Measurements from ENCODE around the gene ITPR2.

The ITPR2 gene

GRCh38 chr12:26358651-26359050 is 474.3 kb downstream of the ITPR2 start:
- no peaks in the 10 kb centered on the region for H3K27me3 Mint-ChIP-seq
- DNase-seq, result no peak
- no peaks in the 10 kb centered on the region for H3K4me1 Mint-ChIP-seq (ENCODE audit: low read depth)

DNA sequence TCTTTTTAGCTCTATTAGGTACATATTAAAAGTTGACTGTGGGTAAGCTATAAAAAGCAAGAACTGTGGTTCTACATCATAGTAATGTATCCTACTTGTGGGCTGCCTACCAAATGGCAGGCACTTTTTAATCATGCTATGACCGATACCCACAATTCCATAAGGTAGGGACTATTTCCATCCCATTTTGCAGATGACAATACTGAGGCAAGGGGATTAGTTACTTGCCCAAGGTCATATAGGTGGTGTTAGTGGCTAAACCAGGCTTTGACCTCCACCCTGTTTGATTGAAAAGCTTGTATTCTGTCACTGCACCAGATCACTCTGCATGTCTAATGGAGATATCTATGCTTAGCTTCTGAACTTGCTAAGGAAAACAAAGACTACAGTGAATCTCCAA is 485.7 kb downstream of the ITPR2 start:
- Mint-ChIP-seq H3K36me3 (ENCODE audit: low read depth) (peaks cover 9% of the 10 kb centered on the region), H3K27me3 (no peaks in the 10 kb centered on the region), H3K9me3 (no peaks in the 10 kb centered on the region), H3K27ac (no peak overlapping the region), H3K4me1 (ENCODE audit: low read depth) (no peaks in the 10 kb centered on the region), H3K4me3 (no peak overlapping the region)
- DNase-seq, result no peak

More at GRCh38 chr12:26358651-26359050, 474.3 kb downstream of the ITPR2 start:
- peaks cover 6% of the 10 kb centered on the region for H3K36me3 Mint-ChIP-seq (ENCODE audit: low read depth)
- H3K27ac Mint-ChIP-seq, result no peak overlapping the region
- H3K4me3 Mint-ChIP-seq, result no peak overlapping the region
- no peaks in the 10 kb centered on the region for H3K9me3 Mint-ChIP-seq

DNA sequence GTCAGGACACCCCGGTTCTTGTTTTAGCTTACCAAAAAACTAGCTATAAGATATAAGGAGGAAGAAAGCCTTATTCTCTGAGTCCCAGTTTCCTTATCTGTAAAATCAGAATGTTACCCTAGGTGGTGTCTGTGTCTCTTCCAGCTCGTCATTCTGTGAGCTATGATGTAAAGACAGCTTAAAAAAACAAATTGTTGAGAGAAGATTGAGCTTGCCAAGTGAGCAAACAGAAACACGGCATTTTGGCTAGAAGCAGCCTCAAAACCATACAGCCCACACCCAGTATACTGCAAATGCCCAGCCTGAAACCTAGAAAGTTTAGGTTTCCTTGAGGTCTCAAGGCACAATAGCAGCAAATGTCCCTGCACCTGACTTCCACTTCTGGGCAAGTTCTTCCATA is 486.3 kb downstream of the ITPR2 start:
- H3K27ac Mint-ChIP-seq, result no peak overlapping the region

GRCh38 chr12:26345471-26346003 is 487.5 kb downstream of the ITPR2 start:
- H3K27me3 Mint-ChIP-seq, result no peaks in the 10 kb centered on the region
- H3K9me3 Mint-ChIP-seq, result no peaks in the 10 kb centered on the region
- peaks cover 7% of the 10 kb centered on the region for H3K4me1 Mint-ChIP-seq (ENCODE audit: low read depth)
- DNase-seq, result no peak
- H3K27ac Mint-ChIP-seq, result no peak overlapping the region
- H3K36me3 Mint-ChIP-seq (ENCODE audit: low read depth), result peaks cover 17% of the 10 kb centered on the region
- no peak overlapping the region for H3K4me3 Mint-ChIP-seq

More for the DNA sequence above, 486.3 kb downstream of the ITPR2 start:
- DNase-seq, result no peak
- no peaks in the 10 kb centered on the region for H3K9me3 Mint-ChIP-seq
- peaks cover 9% of the 10 kb centered on the region for H3K36me3 Mint-ChIP-seq (ENCODE audit: low read depth)
- H3K4me3 Mint-ChIP-seq, result no peak overlapping the region
- H3K4me1 Mint-ChIP-seq (ENCODE audit: low read depth), result no peaks in the 10 kb centered on the region
- H3K27me3 Mint-ChIP-seq, result no peaks in the 10 kb centered on the region

- DNase-seq, result no peak
- Mint-ChIP-seq H3K27me3 (no peaks in the 10 kb centered on the region), H3K9me3 (no peaks in the 10 kb centered on the region), H3K4me3 (no peak overlapping the region), H3K27ac (no peak overlapping the region), H3K36me3 (ENCODE audit: low read depth) (peaks cover 56% of the 10 kb centered on the region), H3K4me1 (ENCODE audit: low read depth) (peaks cover 9% of the 10 kb centered on the region)
Measured at GRCh38 chr12:26341491-26341890, 491.5 kb downstream of the ITPR2 start.

DNA sequence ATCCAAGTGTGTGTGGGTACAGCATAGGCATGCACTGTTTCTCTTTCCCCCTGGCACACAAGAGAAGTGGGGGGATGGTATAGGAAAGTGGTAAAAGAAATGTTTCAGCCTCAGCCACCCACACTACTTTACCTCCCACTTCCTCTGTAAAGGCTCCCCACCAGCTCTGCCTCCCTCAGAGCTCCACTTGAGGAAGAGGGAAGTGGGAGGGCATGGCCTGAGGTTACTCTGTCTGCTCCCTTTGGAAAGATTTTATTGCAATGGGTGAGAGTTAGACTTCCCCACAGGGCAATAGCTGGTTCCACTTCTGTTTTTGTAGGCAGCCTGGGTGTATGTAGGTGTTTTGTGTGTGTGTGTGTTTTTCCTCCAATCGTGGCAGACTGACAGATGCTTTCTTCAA is 492.3 kb downstream of the ITPR2 start:
- Mint-ChIP-seq H3K36me3 (ENCODE audit: low read depth) (peaks cover 60% of the 10 kb centered on the region), H3K4me3 (no peak overlapping the region), H3K27ac (no peak overlapping the region), H3K27me3 (no peaks in the 10 kb centered on the region), H3K4me1 (ENCODE audit: low read depth) (peaks cover 9% of the 10 kb centered on the region), H3K9me3 (peaks cover 2% of the 10 kb centered on the region)
- DNase-seq, result no peak

GRCh38 chr12:26339976-26340375 is 493.0 kb downstream of the ITPR2 start:
- no peaks in the 10 kb centered on the region for H3K27me3 Mint-ChIP-seq
- peaks cover 60% of the 10 kb centered on the region for H3K36me3 Mint-ChIP-seq (ENCODE audit: low read depth)
- peaks cover 9% of the 10 kb centered on the region for H3K4me1 Mint-ChIP-seq (ENCODE audit: low read depth)
- peaks cover 4% of the 10 kb centered on the region for H3K9me3 Mint-ChIP-seq
- no peak overlapping the region for H3K27ac Mint-ChIP-seq
- H3K4me3 Mint-ChIP-seq, result no peak overlapping the region
- no peak for DNase-seq

DNA sequence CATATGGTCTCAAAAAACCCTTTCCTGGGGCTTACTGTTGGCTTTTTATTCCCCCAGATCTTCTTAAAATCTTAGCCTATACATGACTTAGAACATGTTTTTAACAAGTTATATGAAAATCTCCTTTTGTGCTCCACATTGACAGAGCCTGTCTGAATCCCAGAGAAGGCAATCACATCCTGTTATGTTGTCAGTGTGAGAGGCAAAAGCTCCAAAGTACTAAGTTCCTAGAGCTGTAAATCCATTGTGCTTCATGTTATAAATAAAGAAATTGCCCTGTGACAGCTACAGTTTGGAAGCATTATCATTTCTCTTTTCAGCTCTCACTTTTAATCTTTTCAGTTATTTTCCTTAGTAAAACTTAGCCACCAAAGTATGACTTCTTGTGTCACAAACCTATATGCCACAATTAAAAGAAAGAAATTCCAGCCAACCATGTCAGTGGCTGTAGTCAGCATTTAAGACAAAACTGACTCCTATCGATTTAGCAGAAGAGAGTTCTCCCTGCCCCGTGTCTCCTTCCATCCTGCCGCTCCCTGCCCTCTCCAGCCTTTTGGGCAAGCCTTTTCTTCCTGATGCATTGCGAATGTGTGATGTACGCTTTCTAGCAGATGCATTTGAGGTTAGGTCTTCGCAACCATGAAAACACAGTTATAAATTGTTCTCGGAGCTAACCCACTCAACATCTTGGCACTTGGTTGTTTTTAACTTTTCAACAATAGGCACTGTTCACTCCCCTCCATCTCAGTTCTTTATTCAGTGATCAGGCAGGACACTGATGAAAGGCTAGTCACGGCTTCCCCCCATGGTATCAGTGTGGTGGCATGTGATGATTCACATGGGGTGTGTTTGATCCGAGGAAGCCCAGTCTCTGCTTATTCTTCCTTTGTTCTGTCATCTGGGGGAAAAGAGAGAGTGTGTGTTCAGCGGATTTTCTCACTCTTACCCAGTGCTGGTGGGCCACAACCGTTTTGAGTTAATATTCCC is 494.1 kb downstream of the ITPR2 start:
- Mint-ChIP-seq H3K4me3 (no peak overlapping the region), H3K27me3 (no peaks in the 10 kb centered on the region), H3K36me3 (ENCODE audit: low read depth) (peaks cover 58% of the 10 kb centered on the region), H3K9me3 (peaks cover 13% of the 10 kb centered on the region), H3K4me1 (ENCODE audit: low read depth) (peaks cover 9% of the 10 kb centered on the region), H3K27ac (no peak overlapping the region)
- no peak for DNase-seq

DNA sequence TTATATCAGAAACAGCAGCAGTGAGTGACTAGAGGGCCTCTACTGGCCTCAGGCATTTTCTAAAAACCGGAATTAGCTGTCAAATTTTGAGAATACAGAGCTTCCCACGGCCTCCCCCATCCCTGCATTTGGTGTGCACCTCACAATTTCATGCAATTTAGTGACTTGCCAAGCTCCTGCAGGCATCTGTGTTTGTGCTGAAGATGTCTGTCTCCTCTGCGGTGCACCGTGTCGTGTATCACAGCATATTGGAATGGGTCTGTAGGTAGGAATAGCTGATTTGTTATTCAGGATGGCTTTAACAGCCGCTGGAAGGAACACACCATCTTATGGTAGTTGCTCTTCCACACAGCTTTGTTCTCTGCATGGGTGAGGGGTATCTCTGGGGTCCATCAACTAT is 497.3 kb downstream of the ITPR2 start:
- Mint-ChIP-seq H3K36me3 (ENCODE audit: low read depth) (peaks cover 44% of the 10 kb centered on the region), H3K4me1 (ENCODE audit: low read depth) (peaks cover 3% of the 10 kb centered on the region), H3K27me3 (no peaks in the 10 kb centered on the region), H3K4me3 (no peak overlapping the region), H3K27ac (no peak overlapping the region), H3K9me3 (peaks cover 27% of the 10 kb centered on the region)
- DNase-seq, result no peak

DNA sequence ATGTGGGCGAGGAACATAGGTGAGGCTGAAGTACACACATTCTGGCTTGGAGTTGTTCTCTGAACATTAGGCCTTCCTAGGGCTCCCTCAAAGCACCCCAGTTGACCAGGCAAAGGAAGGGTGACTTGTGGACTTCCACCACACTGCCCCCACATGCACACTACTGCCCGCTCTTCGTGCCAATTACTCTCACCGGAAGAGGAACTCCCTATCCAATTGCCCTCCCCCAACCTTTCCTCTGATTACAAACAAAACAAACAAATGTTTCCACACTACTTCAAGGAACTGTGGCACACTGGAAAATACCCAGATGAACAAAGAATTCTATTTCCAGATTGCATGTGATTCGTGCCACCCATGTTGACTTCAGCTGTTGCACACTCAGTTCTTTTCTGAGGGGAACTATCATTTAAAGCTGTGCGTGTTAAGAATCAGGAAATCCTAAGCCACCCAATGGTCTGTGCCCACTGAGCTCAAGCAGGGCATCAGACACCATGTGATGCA is 498.3 kb downstream of the ITPR2 start:
- Mint-ChIP-seq H3K4me3 (no peak overlapping the region), H3K9me3 (peaks cover 27% of the 10 kb centered on the region), H3K4me1 (ENCODE audit: low read depth) (no peaks in the 10 kb centered on the region), H3K36me3 (ENCODE audit: low read depth) (peaks cover 34% of the 10 kb centered on the region), H3K27ac (no peak overlapping the region), H3K27me3 (no peaks in the 10 kb centered on the region)
- no peak for DNase-seq

- peaks cover 27% of the 10 kb centered on the region for H3K9me3 Mint-ChIP-seq
- peaks cover 9% of the 10 kb centered on the region for H3K36me3 Mint-ChIP-seq (ENCODE audit: low read depth)
- H3K4me1 Mint-ChIP-seq (ENCODE audit: low read depth), result no peaks in the 10 kb centered on the region
- DNase-seq, result no peak
- H3K4me3 Mint-ChIP-seq, result no peak overlapping the region
- H3K27me3 Mint-ChIP-seq, result no peaks in the 10 kb centered on the region
- no peak overlapping the region for H3K27ac Mint-ChIP-seq
Measured at GRCh38 chr12:26331960-26332359, 501.0 kb downstream of the ITPR2 start.

- Mint-ChIP-seq H3K27ac (no peak overlapping the region), H3K4me3 (no peak overlapping the region), H3K27me3 (no peaks in the 10 kb centered on the region), H3K4me1 (ENCODE audit: low read depth) (no peaks in the 10 kb centered on the region), H3K9me3 (peaks cover 27% of the 10 kb centered on the region), H3K36me3 (ENCODE audit: low read depth) (peaks cover 2% of the 10 kb centered on the region)
- no peak for DNase-seq
Measured at GRCh38 chr12:26331136-26331535, 501.9 kb downstream of the ITPR2 start.

DNA sequence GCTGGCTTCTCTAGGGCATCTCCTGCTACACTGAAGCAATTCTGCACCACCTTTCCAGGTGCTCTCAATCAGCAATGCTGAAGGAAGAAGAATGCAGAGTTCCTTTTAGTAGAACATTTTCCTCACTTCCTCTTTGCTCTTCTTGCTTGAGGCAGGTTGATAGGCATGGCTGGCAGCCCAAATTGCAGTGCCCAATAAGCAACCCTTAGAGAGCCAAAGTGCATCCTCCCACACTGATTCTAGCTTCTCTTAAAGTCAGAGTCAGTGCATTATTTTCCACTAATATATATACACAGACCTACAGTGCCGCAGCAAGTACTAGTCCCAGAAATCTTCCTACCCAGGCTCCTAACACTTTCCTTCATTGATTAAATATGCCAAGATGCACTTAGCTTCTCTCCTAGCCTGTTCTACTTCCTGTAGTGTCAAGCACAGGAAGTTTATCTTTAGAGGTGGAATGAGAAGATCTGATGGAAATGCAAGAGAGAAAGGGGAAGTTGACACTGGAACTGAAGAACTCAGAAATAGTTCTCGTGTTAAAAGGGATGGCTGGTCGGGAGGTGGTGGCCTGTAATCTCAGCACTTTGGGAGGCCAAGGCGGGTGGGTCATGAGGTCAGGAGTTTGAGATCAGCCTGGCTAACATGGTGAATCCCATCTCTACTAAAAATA is 504.9 kb downstream of the ITPR2 start:
- no peaks in the 10 kb centered on the region for H3K36me3 Mint-ChIP-seq (ENCODE audit: low read depth)
- no peaks in the 10 kb centered on the region for H3K4me1 Mint-ChIP-seq (ENCODE audit: low read depth)
- peaks cover 13% of the 10 kb centered on the region for H3K9me3 Mint-ChIP-seq
- no peaks in the 10 kb centered on the region for H3K27me3 Mint-ChIP-seq
- H3K27ac Mint-ChIP-seq, result no peak overlapping the region
- no peak for DNase-seq
- no peak overlapping the region for H3K4me3 Mint-ChIP-seq

DNA sequence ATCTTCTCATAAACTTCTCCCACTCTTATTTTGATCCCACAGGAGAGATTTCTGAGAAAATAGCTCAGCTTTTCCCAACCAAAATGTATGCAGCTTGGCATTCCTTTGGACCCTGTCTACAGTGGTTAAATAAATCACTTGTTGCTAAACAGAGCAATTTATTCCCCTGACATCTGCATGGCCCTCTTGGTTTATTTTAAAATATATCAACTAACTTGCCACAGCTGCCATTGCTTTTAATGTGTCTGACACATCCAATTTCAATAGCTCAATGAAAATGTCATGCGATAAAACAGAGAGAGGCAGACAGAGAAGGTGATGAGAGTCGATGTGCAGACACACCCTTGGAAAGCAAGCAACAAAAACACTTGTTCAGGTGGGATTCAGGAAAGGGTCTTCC is 509.3 kb downstream of the ITPR2 start:
- H3K4me1 Mint-ChIP-seq (ENCODE audit: low read depth), result peaks cover under 1% of the 10 kb centered on the region
- no peak for DNase-seq
- no peak overlapping the region for H3K4me3 Mint-ChIP-seq
- no peak overlapping the region for H3K27ac Mint-ChIP-seq
- no peaks in the 10 kb centered on the region for H3K36me3 Mint-ChIP-seq (ENCODE audit: low read depth)
- H3K9me3 Mint-ChIP-seq, result peaks cover 7% of the 10 kb centered on the region
- peaks cover 2% of the 10 kb centered on the region for H3K27me3 Mint-ChIP-seq
